ENCODE data around the gene FAM8A1.
A peak's percentile ranks its signal among the peaks of the same experiment; 100 is the strongest.

Gene FAM8A1

DNA sequence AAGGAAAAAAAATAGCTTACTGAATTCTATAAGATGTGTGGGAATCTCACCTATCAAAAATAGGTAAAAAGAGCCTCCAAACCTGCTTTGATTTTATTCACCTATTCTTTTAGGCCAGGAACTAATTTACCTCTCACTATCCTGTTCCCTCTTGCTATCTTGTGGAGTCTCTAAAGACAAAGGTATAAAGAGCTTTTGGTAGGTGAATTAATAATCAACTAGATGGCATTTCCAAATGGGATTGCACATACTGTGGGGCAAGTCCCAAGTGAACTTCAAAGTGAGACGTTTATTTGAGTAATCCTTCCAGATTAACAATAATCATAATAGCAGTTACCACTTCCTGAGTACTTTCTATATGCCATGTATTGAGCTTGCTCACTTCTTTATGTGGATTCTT, 2.8 kb downstream of the FAM8A1 start:
- no peak for DNase-seq

- DNase-seq = no peak
Observed at GRCh38 chr6:17606606-17607005, 6.5 kb downstream of the FAM8A1 start.

- DNase-seq = no peak
Observed at GRCh38 chr6:17610835-17611234, 10.7 kb downstream of the FAM8A1 start.

GRCh38 chr6:17612048-17612447, 11.9 kb downstream of the FAM8A1 start:
- DNase-seq = no peak

DNA sequence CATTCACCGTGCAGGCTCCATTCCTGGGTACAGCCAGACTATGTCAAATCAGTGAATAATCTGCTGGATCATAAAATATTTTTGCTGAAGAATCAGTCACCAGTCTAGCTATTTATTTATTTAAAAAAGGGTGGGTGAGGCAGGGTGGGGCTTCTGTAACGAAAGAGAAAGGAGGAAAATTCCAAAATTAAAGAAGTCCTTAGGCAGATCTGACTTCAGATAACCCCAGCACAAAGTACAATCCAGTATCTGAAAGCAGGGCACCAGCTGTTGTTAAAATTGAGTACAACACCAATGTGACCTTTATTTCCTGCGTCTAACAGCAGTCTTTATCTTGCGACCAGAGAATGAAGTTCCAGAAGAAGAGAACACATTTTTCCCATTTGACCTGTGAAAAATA, 15.7 kb downstream of the FAM8A1 start:
- DNase-seq = no peak

DNA sequence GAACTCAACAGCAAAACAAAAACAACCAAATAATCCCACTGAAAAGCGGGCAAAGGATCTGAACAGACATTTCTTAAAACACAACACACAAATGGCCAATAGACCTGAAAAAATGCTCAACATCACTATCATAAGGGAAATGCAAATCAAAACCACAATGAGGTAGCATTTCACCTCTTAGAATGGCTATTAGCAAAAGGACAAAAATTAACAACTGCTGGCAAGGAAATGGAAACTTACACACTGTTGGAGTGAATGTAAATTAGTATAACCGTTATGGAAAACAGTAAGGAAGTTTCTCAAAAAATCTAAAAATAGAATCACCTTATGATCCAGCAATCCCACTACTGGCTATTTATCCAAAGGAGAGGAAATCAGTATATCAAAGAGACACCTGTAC, 20.9 kb downstream of the FAM8A1 start:
- no peak for DNase-seq

DNA sequence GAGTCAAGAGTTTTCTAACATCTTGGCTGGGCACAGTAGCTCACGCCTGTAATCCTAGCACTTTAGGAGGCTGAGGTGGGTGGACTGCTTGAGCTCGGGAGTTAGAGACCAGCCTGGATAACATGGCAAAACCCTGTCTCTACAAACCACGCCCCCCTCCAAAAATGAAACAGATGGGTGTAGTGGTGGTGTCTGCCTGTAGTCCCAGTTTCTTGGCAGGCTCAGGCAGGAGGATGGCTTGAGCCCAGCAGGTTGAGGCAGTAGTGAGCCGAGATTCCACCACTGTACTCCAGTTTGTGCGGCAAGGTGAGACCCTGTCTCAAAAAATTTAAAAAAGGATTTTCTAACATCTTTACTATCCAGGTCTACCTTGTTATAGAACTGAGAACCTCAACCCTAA, 22.0 kb downstream of the FAM8A1 start:
- DNase-seq = no peak

DNA sequence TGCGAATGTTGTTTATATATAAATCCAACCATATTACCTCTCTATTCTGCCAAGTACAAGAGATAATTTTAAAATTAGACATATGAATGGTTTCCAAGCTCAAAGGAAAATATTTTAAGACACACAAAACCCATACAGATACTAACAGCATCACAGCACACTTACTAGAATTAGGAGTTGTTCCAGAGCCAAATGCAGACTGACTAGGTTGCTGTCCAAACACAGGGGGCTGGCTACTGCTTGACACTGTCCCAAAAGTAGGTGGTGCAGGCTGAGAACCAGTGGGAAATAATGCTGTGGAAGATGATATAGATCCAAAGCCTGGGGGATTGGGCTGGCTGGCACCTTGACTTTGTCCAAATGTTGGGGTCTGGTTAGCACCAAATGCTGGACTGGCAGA, 24.3 kb downstream of the FAM8A1 start:
- DNase-seq = no peak

GRCh38 chr6:17628873-17629272, 28.8 kb downstream of the FAM8A1 start:
- no peak for DNase-seq

- DNase-seq = no peak
Observed at GRCh38 chr6:17629824-17630510, 29.9 kb downstream of the FAM8A1 start.

GRCh38 chr6:17630511-17631073, 30.5 kb downstream of the FAM8A1 start:
- no peak for DNase-seq

- no peak for DNase-seq
Observed at GRCh38 chr6:17632934-17633333, 32.8 kb downstream of the FAM8A1 start.

GRCh38 chr6:17633465-17634188, 33.5 kb downstream of the FAM8A1 start:
- DNase-seq = no peak

- no peak for DNase-seq
Observed at GRCh38 chr6:17635568-17635967, 35.5 kb downstream of the FAM8A1 start.

- DNase-seq = no peak
Observed at GRCh38 chr6:17638212-17638715, 38.2 kb downstream of the FAM8A1 start.

- no peak for DNase-seq
Observed at GRCh38 chr6:17640477-17640917, 40.4 kb downstream of the FAM8A1 start.

- DNase-seq = no peak
Observed at GRCh38 chr6:17648745-17649144, 48.6 kb downstream of the FAM8A1 start.

- DNase-seq = no peak
Observed at GRCh38 chr6:17650656-17651309, 50.7 kb downstream of the FAM8A1 start.

DNA sequence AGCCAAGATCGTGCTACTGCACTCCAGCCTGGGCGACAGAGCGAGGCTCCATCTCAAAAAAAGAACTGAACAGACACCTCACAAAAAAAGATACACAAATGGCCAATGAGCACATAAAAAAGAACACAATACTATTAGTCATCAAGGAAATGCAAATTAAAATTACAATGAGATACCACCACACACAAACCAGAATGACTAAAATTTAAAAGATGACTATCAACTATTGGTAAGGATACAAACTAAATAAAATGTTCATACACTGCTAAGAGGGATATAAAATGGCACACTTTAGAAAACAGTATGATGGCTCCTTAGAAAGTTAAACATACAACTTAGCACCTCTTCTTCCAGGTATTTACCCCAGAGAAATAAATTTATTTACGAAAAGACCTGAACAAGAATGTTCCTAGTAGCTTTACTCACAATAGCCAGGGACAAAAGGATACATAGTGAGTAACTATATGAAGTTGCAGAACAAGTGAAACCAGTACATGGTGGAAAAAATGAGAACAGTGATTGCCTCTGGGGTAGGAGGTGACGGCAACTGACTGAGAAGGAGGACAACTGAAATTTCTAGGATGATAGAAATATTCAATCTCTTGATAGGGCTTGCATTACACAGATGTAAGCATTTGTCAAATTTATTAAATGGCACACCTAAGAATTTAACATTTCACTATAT, 53.2 kb downstream of the FAM8A1 start:
- no peak for DNase-seq

- peak; percentile 2 to 5 for DNase-seq
Observed at GRCh38 chr6:17656092-17656491, 56.0 kb downstream of the FAM8A1 start.

DNA sequence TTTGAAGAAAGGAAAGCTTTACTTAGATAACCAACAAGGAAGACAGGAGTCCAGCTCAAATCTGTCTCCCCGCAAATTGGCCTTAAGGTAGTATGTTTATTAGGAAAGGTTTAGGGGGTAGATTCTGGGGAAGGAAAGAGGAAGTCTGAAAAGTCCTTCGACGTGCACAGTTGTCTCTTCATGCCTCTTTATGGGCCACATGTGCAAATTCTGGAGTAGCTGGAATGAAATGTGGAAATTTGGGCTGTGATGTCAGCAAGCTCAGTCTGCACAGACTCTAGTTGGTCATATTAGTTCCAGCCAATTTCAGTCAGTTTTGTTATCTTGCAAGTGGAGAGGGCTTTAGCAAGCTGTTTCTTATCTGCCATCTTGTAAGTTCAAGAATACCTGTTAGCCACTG, 56.5 kb downstream of the FAM8A1 start:
- no peak for DNase-seq
